Immature natural killer cell (primary cell): Measurements from ENCODE around the gene FBXW8. TPM values are rescaled to one million over a fixed set of nuclear protein-coding genes. Genes with fewer than 3 reads are reported as not detected.

Source experiments
- DNase-seq, 3 donors: peaks; one replicate each; pipeline ENCODE4 v3.0.0; 2022; ENCODE audit warnings: mixed read lengths in 1 of 3
- H3K27ac Mint-ChIP-seq, 6 donors: one replicate each; pipeline ENCODE4 v1.8.0; 2020; ENCODE audit warnings: mixed read lengths in 6 of 6, mild to moderate bottlenecking in 5 of 6, inconsistent platforms in 4 of 6, moderate library complexity in 3 of 6
- H3K27me3 Mint-ChIP-seq, 3 donors: one replicate each; pipeline ENCODE4 v1.8.0; 2020 to 2021; ENCODE audit warnings: low read depth in 3 of 3, mild to moderate bottlenecking in 3 of 3, mixed read lengths in 3 of 3, moderate library complexity in 3 of 3, inconsistent platforms in 1 of 3
- H3K36me3 Mint-ChIP-seq, 3 donors: one replicate each; pipeline ENCODE4 v1.8.0; 2020; ENCODE audit warnings: mixed read lengths in 3 of 3, inconsistent platforms in 2 of 3, mild to moderate bottlenecking in 2 of 3
- H3K4me1 Mint-ChIP-seq, 2 donors: one replicate each; pipeline ENCODE4 v1.8.0; 2020; ENCODE audit warnings: inconsistent platforms in 2 of 2, mild to moderate bottlenecking in 2 of 2, mixed read lengths in 2 of 2, moderate library complexity in 1 of 2
- H3K4me3 Mint-ChIP-seq, 5 donors: one replicate each; pipeline ENCODE4 v1.8.0; 2020; ENCODE audit warnings: mild to moderate bottlenecking in 5 of 5, mixed read lengths in 5 of 5, inconsistent platforms in 3 of 5, moderate library complexity in 3 of 5
- H3K9me3 Mint-ChIP-seq, 6 donors: one replicate each; pipeline ENCODE4 v1.8.0; 2020; ENCODE audit warnings: mild to moderate bottlenecking in 6 of 6, mixed read lengths in 6 of 6, inconsistent platforms in 4 of 6, moderate library complexity in 3 of 6
- polyA plus RNA-seq, 3 donors: library from polyadenylated mRNA; unstranded; fragments of 300-500 nt; fragmentation: Illumina TruSeq; gene quantifications; one replicate each; pipeline ENCODE4 v1.2.3, GENCODE V29; 2021

The FBXW8 gene
- polyA plus RNA-seq, 3 donors from 2014 or later: 6.6 to 11.6 (median 10.6) TPM

DNA sequence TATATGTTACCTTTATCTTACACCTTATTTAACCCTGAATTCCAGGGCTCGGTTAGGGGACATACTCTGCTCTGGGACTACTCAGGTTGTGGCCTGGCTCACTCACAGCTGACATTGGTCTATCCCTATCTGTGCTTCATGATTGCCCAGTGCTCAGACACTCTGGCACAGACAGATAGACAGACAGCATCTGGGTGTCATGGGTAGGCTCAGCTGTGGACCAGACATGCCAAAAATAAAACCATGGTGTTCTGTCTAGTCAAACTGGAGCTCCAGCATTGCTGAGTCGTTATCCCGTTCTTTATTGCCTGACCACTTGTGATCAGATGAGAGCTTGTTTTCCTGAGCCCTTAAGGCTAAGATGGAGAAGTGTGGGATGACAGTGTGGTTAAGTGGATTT is 29.0 kb downstream of the FBXW8 start:
- no peak for DNase-seq
- Mint-ChIP-seq H3K4me3 (no peak overlapping the region), H3K27me3 (no peaks in the 10 kb centered on the region), H3K4me1 (peaks cover 15 to 27% of the 10 kb centered on the region in 2 donors), H3K9me3 (peaks cover 0 to 7% (median 5%) of the 10 kb centered on the region in 6 donors), H3K27ac (no peak overlapping the region), H3K36me3 (peaks cover 18 to 50% (median 32%) of the 10 kb centered on the region in 3 donors)

DNA sequence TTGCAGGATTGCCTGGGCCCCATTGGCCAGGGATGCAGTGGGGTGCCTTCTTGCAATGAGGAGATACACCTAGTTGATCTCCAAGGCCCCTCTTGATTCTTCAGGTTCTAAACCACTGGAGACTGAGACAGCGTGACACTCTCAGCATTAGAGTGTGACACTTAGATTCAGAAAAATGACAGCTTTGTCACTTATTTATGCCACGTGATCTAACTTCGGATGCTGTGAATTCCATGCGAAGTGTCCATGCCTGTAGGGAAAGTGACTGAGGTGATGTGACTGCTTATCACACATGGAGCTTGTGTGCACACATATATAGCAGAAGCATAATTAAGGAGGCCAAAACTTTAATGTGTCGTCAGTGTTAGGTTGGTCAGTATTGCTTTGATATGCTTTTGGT is 30.4 kb downstream of the FBXW8 start:
- no peak overlapping the region for H3K27ac Mint-ChIP-seq
- no peak overlapping the region for H3K4me3 Mint-ChIP-seq
- DNase-seq: no peak
- no peaks in the 10 kb centered on the region for H3K27me3 Mint-ChIP-seq
- peaks cover 12 to 16% of the 10 kb centered on the region in 2 donors for H3K4me1 Mint-ChIP-seq
- peaks cover 18 to 50% (median 21%) of the 10 kb centered on the region in 3 donors for H3K36me3 Mint-ChIP-seq
- H3K9me3 Mint-ChIP-seq: peaks cover 0 to 7% (median 5%) of the 10 kb centered on the region in 6 donors

DNA sequence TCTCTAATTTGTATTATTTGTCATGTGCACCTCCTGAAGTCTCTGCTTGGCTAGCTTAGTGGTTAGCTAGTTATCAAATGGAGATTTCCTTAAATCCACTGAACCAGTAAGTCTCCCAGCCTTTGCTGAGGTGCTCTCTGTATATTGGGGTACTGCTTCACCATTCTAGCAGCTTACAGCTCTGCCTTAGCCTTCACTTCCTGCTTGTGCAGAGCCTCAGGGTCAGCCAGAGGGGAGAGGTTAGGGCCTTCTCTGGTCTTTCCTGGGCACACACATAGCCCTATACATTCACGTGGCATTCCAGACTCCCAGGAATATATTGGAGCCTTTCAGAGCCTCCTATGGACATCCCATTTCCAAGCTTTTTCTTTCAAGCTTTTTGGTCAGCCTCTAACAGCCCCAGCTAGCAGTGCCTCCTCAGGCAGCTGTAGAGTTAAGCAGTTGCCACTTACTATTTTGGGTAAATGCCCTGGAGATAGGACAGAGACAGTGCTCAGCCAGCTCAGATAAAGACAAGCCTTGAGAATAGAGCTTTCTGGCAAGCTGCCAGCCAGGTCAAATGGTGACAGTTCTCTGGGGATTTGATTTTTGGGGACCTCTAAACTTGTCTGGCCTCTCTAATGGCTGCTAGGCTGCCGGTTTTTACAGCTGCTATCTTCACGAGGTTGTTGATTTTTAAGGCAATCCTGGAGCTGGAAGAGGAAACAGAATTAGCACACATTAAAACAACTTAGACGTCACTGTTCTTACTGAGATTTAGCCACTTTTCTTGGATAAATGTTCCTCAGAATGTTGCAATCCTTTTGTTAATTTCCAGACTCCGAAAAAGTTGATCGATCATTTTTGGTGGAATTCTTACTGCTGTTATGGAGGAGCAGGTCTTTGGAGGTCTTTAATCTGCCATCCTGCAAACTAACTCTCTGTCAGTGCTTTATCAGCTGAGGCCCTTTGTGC is 32.9 kb downstream of the FBXW8 start:
- Mint-ChIP-seq H3K4me3 (no peak overlapping the region), H3K36me3 (peaks cover 22 to 48% (median 23%) of the 10 kb centered on the region in 3 donors), H3K4me1 (no peaks in the 10 kb centered on the region), H3K27me3 (no peaks in the 10 kb centered on the region), H3K9me3 (peaks cover 0 to 7% (median 5%) of the 10 kb centered on the region in 6 donors), H3K27ac (peak overlapping the region in 1 of 6 donors; percentile 30)
- DNase-seq: no peak

DNA sequence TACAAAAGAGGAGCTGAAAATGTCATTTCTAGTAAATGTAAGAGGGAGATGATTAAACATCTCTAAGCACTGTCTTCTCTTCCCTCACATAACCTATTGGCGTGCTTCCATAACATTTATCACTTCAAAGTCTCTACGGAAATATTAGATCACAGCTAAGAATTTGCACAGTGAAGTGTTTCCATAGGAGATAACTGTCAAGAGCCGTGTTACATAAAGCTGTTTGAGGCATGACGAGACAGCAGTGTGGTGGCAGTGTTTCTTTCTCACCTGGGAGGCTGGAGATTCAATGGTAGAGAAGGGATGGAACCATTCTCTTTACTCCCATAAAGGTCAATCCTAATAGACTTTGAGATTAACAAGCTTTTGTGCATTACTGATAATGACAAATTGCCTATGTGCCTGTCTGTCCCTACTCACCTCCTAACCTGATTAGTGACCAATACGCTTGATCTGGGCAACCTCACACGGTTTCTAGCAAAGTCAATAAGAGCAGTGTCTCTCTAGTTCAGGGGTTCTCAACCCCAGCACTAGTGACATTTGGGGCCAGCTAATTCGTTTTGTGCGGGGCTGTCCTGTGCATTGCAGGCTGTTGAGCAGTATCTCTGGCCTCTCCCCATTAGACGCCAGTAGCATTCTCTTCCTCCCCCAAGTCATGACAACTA is 35.3 kb downstream of the FBXW8 start:
- H3K36me3 Mint-ChIP-seq: peaks cover 23 to 59% (median 35%) of the 10 kb centered on the region in 3 donors
- no peak overlapping the region for H3K27ac Mint-ChIP-seq
- no peaks in the 10 kb centered on the region for H3K27me3 Mint-ChIP-seq
- no peak overlapping the region for H3K4me3 Mint-ChIP-seq
- peaks cover 0 to 7% (median 5%) of the 10 kb centered on the region in 6 donors for H3K9me3 Mint-ChIP-seq
- no peaks in the 10 kb centered on the region for H3K4me1 Mint-ChIP-seq
- DNase-seq: no peak

DNA sequence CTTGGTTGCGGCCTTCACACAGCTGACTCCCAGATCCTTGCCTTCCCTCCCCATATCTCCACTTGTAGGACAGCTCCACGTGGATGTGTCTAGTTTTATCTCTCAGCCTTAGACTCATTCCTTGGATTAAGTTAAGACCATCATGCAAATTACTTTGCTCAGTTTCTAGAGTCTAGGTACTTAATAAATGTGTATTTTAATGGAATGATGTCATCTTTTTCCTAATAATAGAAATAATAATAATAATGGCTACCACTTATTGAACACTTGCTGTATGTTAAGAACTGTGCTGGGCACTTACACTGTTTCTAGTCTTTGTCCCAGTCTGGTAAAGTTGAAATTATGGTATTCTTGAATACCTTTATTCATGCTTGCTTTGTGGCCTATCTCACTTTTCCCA is 37.5 kb downstream of the FBXW8 start:
- H3K27me3 Mint-ChIP-seq: no peaks in the 10 kb centered on the region
- H3K4me3 Mint-ChIP-seq: no peak overlapping the region
- H3K9me3 Mint-ChIP-seq: peaks cover 0 to 3% (median 1%) of the 10 kb centered on the region in 6 donors
- DNase-seq: no peak
- H3K36me3 Mint-ChIP-seq: peaks cover 30 to 48% (median 30%) of the 10 kb centered on the region in 3 donors
- H3K4me1 Mint-ChIP-seq: no peaks in the 10 kb centered on the region
- no peak overlapping the region for H3K27ac Mint-ChIP-seq

DNA sequence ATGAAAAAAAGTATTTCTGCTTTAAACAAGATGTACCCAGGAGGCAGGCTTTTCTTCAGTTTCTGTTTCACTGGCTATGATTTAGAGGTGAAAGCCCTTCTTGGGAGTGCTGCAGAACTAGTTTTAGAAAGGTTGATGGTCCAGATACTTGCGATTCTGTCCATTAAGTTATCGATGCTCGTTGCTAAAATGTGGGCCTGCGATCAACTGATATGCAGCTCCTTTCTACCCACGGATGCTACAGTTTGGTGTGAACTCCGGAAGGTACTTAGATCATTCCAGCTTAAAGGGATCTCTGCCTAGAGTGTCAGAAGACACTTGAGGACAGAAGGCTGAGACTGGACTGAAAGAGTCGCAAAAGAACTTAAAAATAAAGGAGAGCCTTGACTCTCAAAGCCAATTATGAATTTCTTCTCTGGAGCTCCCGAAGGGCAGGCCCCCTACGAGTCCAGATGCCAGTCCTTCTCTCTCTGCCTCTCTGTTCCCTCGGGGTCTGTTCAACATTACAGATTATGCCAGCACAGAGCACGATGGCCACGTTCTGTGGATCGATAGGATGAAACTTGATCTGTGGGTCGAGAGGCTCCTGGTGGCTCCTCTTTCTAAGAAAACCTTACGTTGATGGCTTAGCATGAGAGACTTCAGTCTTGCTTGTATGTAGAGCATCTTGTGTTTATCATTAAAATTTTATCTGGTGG is 40.0 kb downstream of the FBXW8 start:
- no peak for DNase-seq
- Mint-ChIP-seq H3K4me3 (no peak overlapping the region), H3K9me3 (no peaks in the 10 kb centered on the region), H3K27ac (no peak overlapping the region), H3K36me3 (peaks cover 22 to 31% (median 26%) of the 10 kb centered on the region in 3 donors), H3K27me3 (no peaks in the 10 kb centered on the region), H3K4me1 (no peaks in the 10 kb centered on the region)

DNA sequence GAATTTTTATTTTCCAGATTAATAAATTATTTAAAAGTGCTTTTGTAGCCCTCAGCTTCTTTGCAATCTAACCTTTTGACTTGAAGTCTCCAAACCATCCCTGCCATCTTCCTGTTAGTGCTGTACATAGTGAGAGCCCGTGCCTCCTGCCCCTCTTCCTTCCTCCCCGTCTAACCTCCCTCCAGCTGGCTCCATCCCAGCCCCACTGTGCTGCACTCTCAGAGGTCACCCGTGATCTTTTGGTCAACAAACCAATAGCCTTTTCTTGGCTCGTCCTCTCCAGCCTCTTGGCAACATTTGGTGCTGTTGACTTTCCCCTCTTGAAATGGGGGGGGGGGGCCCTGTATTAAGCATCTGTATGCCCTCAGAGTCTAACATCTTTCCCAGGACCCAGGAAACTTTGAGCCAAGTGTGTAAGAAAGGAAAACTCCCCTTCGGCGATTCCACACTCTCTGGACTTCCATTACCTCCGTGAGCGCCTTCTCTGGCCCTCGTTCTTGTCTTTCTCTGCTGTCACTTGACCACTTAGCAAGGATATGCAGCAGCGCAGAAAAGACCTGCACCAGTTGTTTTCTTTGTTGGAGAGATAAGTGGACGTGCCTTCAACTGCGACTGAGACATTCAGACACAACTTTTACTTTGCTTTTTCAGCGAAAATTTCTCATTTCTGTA is 44.1 kb downstream of the FBXW8 start:
- DNase-seq: no peak

DNA sequence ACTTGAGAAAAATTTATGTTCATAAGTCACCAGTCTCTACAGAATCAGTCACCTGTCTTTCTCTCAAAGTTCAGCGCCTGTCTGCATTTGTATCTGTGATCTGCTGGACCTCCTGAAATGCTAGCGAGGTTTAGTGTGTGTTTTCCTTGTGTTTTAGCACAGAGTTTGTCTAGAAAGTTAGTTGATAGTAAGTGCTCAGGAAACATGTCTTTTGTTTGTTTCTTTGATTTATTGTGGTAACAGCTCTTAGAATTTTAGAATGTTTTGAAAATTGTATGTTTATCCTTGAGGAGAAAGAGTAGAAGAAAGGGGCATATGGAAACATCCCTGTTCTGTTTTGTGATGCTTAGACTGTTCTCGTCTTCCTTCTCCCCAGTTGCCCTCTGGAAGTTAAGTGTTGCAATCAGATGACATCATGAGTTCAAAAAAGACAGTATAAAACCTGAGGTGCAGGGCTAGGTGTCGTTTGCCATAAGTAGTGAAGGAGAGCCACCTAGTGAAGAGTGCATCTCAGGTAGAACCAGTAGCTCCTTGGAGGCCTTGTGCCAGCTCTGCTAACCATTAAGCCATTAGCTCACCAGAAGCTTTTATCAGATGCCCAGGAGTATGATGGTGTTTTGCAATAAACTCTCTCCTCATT is 44.8 kb downstream of the FBXW8 start:
- peaks cover 0 to 12% (median 3%) of the 10 kb centered on the region in 3 donors for H3K36me3 Mint-ChIP-seq
- DNase-seq: peak in 1 of 3 donors; percentile 6
- H3K4me1 Mint-ChIP-seq: peaks cover 6 to 15% of the 10 kb centered on the region in 2 donors
- H3K27me3 Mint-ChIP-seq: peaks cover 0 to 2% (median 0%) of the 10 kb centered on the region in 3 donors
- peak overlapping the region in 1 of 6 donors; percentile 14 for H3K27ac Mint-ChIP-seq
- no peak overlapping the region for H3K4me3 Mint-ChIP-seq
- no peaks in the 10 kb centered on the region for H3K9me3 Mint-ChIP-seq

More for the DNA sequence above, 44.1 kb downstream of the FBXW8 start:
- H3K9me3 Mint-ChIP-seq: no peaks in the 10 kb centered on the region
- H3K27me3 Mint-ChIP-seq: peaks cover 0 to 2% (median 0%) of the 10 kb centered on the region in 3 donors
- H3K36me3 Mint-ChIP-seq: peaks cover 5 to 12% (median 9%) of the 10 kb centered on the region in 3 donors
- H3K4me3 Mint-ChIP-seq: no peak overlapping the region
- peak overlapping the region in 1 of 6 donors; percentile 14 for H3K27ac Mint-ChIP-seq
- H3K4me1 Mint-ChIP-seq: peaks cover under 1 to 8% of the 10 kb centered on the region in 2 donors

DNA sequence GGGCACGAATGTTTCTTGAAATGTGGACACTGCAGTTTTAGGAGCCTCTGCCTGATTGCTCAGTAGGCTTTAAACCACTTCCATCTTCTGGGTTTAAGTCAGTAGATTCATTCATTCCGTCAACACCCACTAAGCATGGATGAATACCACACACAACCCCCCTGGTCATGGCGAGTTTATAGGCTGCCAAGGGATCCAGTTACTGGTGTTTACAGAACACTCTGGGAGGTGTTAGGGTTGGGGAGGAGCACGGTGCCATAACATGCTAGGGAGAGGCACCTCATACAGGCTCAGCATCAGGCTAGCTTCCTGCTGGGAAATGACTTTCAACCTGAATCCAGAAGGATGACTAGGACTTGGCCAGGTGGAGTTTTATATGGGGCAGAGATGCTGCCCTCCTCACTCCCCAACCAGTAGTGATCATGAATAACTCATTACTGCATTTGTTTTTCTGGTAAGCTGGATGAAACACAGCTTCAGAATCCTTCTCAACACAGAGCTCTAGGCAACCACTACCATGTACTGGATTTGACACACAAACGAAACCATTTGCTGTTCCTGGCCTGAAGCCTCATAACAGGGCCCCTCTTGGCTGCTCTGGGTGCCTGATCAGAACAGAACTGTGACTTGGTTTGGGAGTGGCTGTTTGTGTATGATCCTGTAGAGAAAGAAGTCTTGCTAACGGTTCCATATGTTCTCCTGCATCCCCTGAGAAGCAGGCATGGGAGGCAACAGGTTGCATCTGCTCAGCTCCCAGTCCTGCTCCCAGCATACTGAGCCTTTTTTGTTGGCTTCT is 47.9 kb downstream of the FBXW8 start:
- Mint-ChIP-seq H3K27me3 (peaks cover 0 to 4% (median 0%) of the 10 kb centered on the region in 3 donors), H3K36me3 (peaks cover 0 to 3% (median 0%) of the 10 kb centered on the region in 3 donors), H3K9me3 (no peaks in the 10 kb centered on the region), H3K4me3 (no peak overlapping the region), H3K4me1 (peaks cover 30 to 43% of the 10 kb centered on the region in 2 donors), H3K27ac (no peak overlapping the region)
- no peak for DNase-seq

DNA sequence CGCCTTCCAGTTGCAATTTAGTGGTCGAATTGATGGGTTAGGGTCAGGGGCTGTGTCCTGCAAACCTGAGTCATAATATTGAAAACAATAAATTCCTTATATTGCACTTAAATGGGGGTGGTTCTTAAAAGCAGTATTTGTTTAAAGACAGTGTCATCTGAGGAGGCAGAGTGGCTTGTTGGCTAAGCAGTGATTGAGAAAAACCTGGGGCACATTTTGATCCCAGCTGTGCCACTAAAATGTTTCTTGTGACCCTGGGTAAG is 48.4 kb downstream of the FBXW8 start:
- no peak for DNase-seq
- peaks cover 0 to 4% (median 0%) of the 10 kb centered on the region in 3 donors for H3K27me3 Mint-ChIP-seq
- H3K4me3 Mint-ChIP-seq: no peak overlapping the region
- H3K4me1 Mint-ChIP-seq: peaks cover 30 to 43% of the 10 kb centered on the region in 2 donors
- peaks cover 0 to 3% (median 0%) of the 10 kb centered on the region in 3 donors for H3K36me3 Mint-ChIP-seq
- H3K9me3 Mint-ChIP-seq: no peaks in the 10 kb centered on the region
- no peak overlapping the region for H3K27ac Mint-ChIP-seq

DNA sequence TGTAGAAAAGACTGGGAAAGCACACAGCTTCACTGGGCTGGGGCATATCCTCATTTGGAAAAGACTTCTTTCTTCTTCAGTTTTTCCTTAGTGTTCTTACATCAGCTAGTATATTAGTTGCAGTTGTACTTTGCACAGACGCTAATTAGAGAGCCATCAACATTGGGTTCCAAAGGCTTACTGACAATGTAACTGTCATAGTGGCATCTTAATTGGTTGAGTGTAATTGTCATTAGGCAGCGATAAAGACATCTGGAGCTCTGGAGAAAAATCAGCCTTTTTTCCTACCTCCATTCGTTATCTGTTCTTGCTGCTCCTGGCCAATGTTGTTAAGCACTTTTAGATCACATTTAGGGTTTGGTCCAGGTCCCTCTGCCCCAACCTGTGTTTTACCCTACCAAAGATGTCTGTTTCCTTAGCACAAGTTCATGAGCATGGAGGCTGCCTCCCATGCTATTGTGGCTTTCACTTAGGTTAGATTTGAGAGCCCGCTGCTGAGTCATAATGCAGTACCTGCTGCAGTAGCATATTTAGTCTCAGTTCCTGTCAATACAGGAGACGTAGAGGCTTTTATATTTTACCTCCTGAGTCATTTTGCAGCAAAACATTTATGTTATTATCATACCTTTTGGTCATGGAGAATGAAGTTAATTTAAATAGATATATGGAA is 49.2 kb downstream of the FBXW8 start:
- H3K27me3 Mint-ChIP-seq: peaks cover 0 to 4% (median 0%) of the 10 kb centered on the region in 3 donors
- H3K9me3 Mint-ChIP-seq: no peaks in the 10 kb centered on the region
- H3K27ac Mint-ChIP-seq: peak overlapping the region in 3 of 6 donors; percentile 10 to 49 (median 20)
- no peak overlapping the region for H3K4me3 Mint-ChIP-seq
- peaks cover 30 to 43% of the 10 kb centered on the region in 2 donors for H3K4me1 Mint-ChIP-seq
- no peak for DNase-seq
- H3K36me3 Mint-ChIP-seq: peaks cover 0 to 6% (median 2%) of the 10 kb centered on the region in 3 donors

DNA sequence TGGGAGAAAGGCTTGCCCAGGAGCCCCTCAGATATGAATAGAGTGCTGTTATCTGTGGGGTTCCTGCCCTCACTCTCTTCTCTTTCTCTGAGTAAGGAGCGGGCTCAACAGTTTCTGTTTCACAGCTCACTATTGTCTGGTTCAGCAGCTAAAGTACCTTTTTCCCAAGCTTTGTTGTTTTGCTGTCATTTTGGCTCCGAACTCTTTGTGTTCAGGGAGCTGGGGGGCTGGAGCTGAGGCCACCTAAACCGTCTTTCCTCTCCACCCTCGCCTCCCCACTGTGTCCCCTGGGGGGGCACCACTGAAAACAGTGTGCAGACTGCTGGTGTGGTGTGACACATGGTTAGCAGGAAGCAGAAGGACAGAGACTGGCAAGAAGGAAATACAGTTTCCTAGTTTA is 51.4 kb downstream of the FBXW8 start:
- H3K4me1 Mint-ChIP-seq: peaks cover 30 to 43% of the 10 kb centered on the region in 2 donors
- H3K36me3 Mint-ChIP-seq: peaks cover 0 to 12% (median 10%) of the 10 kb centered on the region in 3 donors
- peak overlapping the region in 1 of 5 donors; percentile 58 for H3K4me3 Mint-ChIP-seq
- peaks cover 0 to 4% (median 0%) of the 10 kb centered on the region in 3 donors for H3K27me3 Mint-ChIP-seq
- peak overlapping the region in 3 of 6 donors; percentile 4 to 85 (median 62) for H3K27ac Mint-ChIP-seq
- DNase-seq: peak in 2 of 3 donors; percentile 7 to 10
- H3K9me3 Mint-ChIP-seq: no peaks in the 10 kb centered on the region
